Renal pelvis (tissue), 12 donors: Measurements from ENCODE around the gene KIAA1210. TPM values are rescaled to one million over a fixed set of nuclear protein-coding genes. Genes with fewer than 3 reads are reported as not detected.
A peak's percentile ranks its signal among the peaks of the same experiment; 100 is the strongest.

ENCODE experiments used
- DNase-seq: peaks from one replicate; pipeline ENCODE4 v3.0.0-alpha.2; 2013
- long read RNA-seq, 16 experiments: transcript quantifications; one replicate each; lab custom pipeline, GENCODE V29; 2026
- polyA plus RNA-seq, 3 donors: library from polyadenylated mRNA; unstranded; fragments of 120-200 nt; gene quantifications; one replicate each; pipeline ENCODE4 v1.2.1, GENCODE V29; 2013; ENCODE audit not compliant: insufficient read length in 3 of 3

The KIAA1210 gene
- 1 to 10 TPM; 1.5 to 1.8 (median 1.5) TPM for polyA plus RNA-seq
- long read RNA-seq, donor 1 = 0 reads
- long read RNA-seq, donor 2 = 0 reads
- long read RNA-seq, donor 3 = 0 reads
- long read RNA-seq, donor 4 = 0 reads
- long read RNA-seq, donor 5 = 0 reads
- long read RNA-seq, donor 6 = 0 reads
- long read RNA-seq, donor 7 = 0 reads
- long read RNA-seq, donor 8 = 0 reads
- long read RNA-seq, donor 9 = 0 reads
- long read RNA-seq, donor 10 = 0 reads
- long read RNA-seq, donor 11 = 0 reads
- long read RNA-seq, donor 12 = 0 reads
- long read RNA-seq, donor 13 = 0 reads
- long read RNA-seq, donor 14 = 0 reads
- long read RNA-seq, donor 15, partial matches to known transcripts = 12 of 12 reads
- long read RNA-seq, donor 15, other reads (novel, unspliced or antisense) = 0 of 12 reads
- long read RNA-seq, donor 16 = 0 reads

- DNase-seq = no peak
Observed at GRCh38 chrX:119127650-119128049, at the start of gene KIAA1210. TSS of gene KIAA1210 (minus strand) at chrX:119127812. CDS start at chrX:119123642, 4,170 bp downstream.

- DNase-seq = no peak
Observed at GRCh38 chrX:119177278-119177677, 49.7 kb upstream of the KIAA1210 start.

GRCh38 chrX:119174900-119175299 lies 47.3 kb upstream of the KIAA1210 start:
- DNase-seq = no peak

- DNase-seq = no peak
Observed at GRCh38 chrX:119168104-119168503, 40.5 kb upstream of the KIAA1210 start.

- DNase-seq = no peak
Observed at GRCh38 chrX:119158226-119158625, 30.6 kb upstream of the KIAA1210 start.

- DNase-seq = no peak
Observed at GRCh38 chrX:119156241-119156640, 28.6 kb upstream of the KIAA1210 start.

- DNase-seq = peak; percentile 15
Observed at GRCh38 chrX:119155416-119156035, 27.9 kb upstream of the KIAA1210 start.

GRCh38 chrX:119151051-119151380 lies 23.4 kb upstream of the KIAA1210 start:
- peak; percentile 44 for DNase-seq

GRCh38 chrX:119150163-119151050 lies 22.8 kb upstream of the KIAA1210 start:
- no peak for DNase-seq

- no peak for DNase-seq
Observed at GRCh38 chrX:119147486-119147885, 19.9 kb upstream of the KIAA1210 start.

GRCh38 chrX:119145241-119145653 lies 17.6 kb upstream of the KIAA1210 start:
- no peak for DNase-seq

GRCh38 chrX:119134466-119134865 lies 6.9 kb upstream of the KIAA1210 start:
- no peak for DNase-seq

GRCh38 chrX:119132961-119133360 lies 5.3 kb upstream of the KIAA1210 start:
- no peak for DNase-seq

- no peak for DNase-seq
Observed at GRCh38 chrX:119132316-119132715, 4.7 kb upstream of the KIAA1210 start.

GRCh38 chrX:119130911-119131310 lies 3.3 kb upstream of the KIAA1210 start:
- DNase-seq = peak; percentile 10

- peak; percentile 11 for DNase-seq
Observed at GRCh38 chrX:119121341-119121740, 6.3 kb downstream of the KIAA1210 start.

- DNase-seq = peak; percentile 33
Observed at GRCh38 chrX:119118780-119119395, 8.7 kb downstream of the KIAA1210 start.

GRCh38 chrX:119107206-119107605 lies 20.4 kb downstream of the KIAA1210 start:
- no peak for DNase-seq

GRCh38 chrX:119105826-119106225 lies 21.8 kb downstream of the KIAA1210 start:
- no peak for DNase-seq

- DNase-seq = peak; percentile 9
Observed at GRCh38 chrX:119101168-119101567, 26.4 kb downstream of the KIAA1210 start.

GRCh38 chrX:119095936-119096335 lies 31.7 kb downstream of the KIAA1210 start:
- DNase-seq = no peak

GRCh38 chrX:119094819-119095218 lies 32.8 kb downstream of the KIAA1210 start:
- no peak for DNase-seq
